ENCODE data around the gene DYNC1I1.

- TF ChIP-seq CTCF (conservative IDR thresholded peaks at IDR 0.05; ENCODE audit: low read depth, low read length) = no peak
- no peak for TF ChIP-seq POLR2A (IDR thresholded peaks at IDR 0.05; ENCODE audit: low read depth, low read length)
- no peak for TF ChIP-seq RCOR1 (IDR thresholded peaks at IDR 0.05; ENCODE audit: insufficient replicate concordance, low read length)
- TF ChIP-seq RAD21 (IDR thresholded peaks at IDR 0.05; ENCODE audit: low read length) = no peak
- no peak for TF ChIP-seq MXI1 (IDR thresholded peaks at IDR 0.05; ENCODE audit: borderline replicate concordance, low read depth, low read length)
- TF ChIP-seq SMC3 (IDR thresholded peaks at IDR 0.05; ENCODE audit: low read depth, low read length) = no peak
- no peak for TF ChIP-seq MAZ (IDR thresholded peaks at IDR 0.05; ENCODE audit: borderline replicate concordance, low read depth, low read length)
- TF ChIP-seq USF2 (IDR thresholded peaks at IDR 0.05; ENCODE audit: low read depth, low read length) = no peak
- no peak for TF ChIP-seq ELK1 (IDR thresholded peaks at IDR 0.05; ENCODE audit: borderline replicate concordance, low read depth, low read length)
- TF ChIP-seq RFX5 (IDR thresholded peaks at IDR 0.05; ENCODE audit: low read depth, low read length) = no peak
- TF ChIP-seq FOS (IDR thresholded peaks at IDR 0.05; ENCODE audit: low read depth, low read length) = no peak
- no peak for TF ChIP-seq MAFK (IDR thresholded peaks at IDR 0.05; ENCODE audit: low read depth, low read length)
Measured at GRCh38 chr7:95971716-95972115, 199.4 kb downstream of the DYNC1I1 start.
